ENCODE results near the gene RNASE8. TPM values are rescaled to one million over a fixed set of nuclear protein-coding genes. Genes with fewer than 3 reads are reported as not detected.

The RNASE8 gene
- total RNA-seq, 1 donor from 2014 or later, result not detected

DNA sequence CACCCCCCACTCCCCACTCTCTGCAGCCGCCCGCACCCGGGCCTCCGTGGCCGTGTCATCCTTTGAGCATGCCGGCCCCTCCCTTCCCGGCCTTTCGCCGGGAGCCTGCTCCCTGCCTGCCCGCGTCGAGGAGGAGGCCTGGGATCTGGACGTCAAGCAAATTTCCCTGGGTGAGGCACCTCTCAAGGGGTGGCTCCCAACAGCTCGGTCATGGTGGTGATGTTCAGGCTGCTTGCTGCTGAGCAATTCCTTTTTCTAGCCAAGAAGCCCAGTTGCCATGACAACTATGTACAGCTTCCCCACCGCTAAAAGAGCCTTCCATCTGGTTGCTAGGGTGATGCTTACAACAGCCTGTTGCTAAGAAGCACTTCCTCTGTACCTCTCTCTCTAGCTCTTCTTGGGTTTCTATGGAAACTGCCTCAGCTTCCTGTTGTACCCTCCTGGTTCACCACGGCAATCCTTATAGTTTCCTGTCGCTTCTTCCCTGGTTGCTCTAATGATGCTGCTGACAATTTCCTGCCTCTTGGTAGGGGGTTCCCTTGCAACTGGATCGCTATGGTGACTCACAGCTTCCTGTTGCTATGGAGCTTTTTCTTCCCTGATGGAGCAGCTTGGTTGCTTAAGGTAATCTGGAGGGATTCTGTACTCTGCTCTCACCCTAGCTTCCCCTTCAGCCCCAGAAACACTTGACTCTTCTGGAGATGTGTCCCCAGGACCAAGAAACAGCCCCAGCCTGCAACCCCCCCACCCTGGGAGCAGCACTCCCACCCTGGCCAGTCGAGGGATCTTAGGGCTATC lies 29.9 kb downstream of the RNASE8 start:
- no peak overlapping the region for H3K4me3 Mint-ChIP-seq (ENCODE audit: unreplicated experiment)
- H3K27me3 Mint-ChIP-seq (ENCODE audit: unreplicated experiment), result no peaks in the 10 kb centered on the region
- no peaks in the 10 kb centered on the region for H3K9me3 Mint-ChIP-seq (ENCODE audit: unreplicated experiment)
- peaks cover 42% of the 10 kb centered on the region for H3K36me3 Mint-ChIP-seq (ENCODE audit: unreplicated experiment)
- peak overlapping the region; percentile 90 for H3K27ac Mint-ChIP-seq (ENCODE audit: unreplicated experiment)
- DNase-seq (ENCODE audit: extremely low spot score, unreplicated experiment), result no peak
- H3K4me1 Mint-ChIP-seq (ENCODE audit: unreplicated experiment), result peaks cover 17% of the 10 kb centered on the region
- TF ChIP-seq, protein P1, sequence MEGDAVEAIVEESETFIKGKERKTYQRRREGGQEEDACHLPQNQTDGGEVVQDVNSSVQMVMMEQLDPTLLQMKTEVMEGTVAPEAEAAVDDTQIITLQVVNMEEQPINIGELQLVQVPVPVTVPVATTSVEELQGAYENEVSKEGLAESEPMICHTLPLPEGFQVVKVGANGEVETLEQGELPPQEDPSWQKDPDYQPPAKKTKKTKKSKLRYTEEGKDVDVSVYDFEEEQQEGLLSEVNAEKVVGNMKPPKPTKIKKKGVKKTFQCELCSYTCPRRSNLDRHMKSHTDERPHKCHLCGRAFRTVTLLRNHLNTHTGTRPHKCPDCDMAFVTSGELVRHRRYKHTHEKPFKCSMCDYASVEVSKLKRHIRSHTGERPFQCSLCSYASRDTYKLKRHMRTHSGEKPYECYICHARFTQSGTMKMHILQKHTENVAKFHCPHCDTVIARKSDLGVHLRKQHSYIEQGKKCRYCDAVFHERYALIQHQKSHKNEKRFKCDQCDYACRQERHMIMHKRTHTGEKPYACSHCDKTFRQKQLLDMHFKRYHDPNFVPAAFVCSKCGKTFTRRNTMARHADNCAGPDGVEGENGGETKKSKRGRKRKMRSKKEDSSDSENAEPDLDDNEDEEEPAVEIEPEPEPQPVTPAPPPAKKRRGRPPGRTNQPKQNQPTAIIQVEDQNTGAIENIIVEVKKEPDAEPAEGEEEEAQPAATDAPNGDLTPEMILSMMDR (IDR thresholded peaks at IDR 0.05), result no peak

DNA sequence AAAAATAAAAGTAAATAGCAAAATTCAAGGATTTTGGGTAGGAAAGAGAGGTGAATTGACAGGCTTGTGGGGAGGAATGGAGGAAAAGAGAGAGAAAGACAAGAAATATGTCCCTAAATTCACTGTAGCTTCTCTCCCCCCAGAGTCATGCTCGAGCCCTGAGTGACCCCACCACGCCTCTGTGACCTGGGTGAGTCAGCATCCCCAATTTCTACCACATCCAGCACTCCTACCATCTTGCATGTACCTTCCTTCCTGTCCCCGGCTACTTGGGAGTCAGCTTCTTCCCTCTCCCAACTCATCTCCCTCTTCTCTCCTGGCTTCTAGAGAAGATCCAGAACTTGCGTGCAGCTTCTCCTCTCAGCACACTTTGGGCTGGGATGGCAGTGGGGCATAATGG lies 31.1 kb downstream of the RNASE8 start:
- no peak for DNase-seq (ENCODE audit: extremely low spot score, unreplicated experiment)
- H3K27ac Mint-ChIP-seq (ENCODE audit: unreplicated experiment), result peak overlapping the region; percentile 90
- peaks cover 24% of the 10 kb centered on the region for H3K4me1 Mint-ChIP-seq (ENCODE audit: unreplicated experiment)
- TF ChIP-seq, protein P1 (IDR thresholded peaks at IDR 0.05), result no peak
- H3K27me3 Mint-ChIP-seq (ENCODE audit: unreplicated experiment), result no peaks in the 10 kb centered on the region
- peaks cover 38% of the 10 kb centered on the region for H3K36me3 Mint-ChIP-seq (ENCODE audit: unreplicated experiment)
- H3K4me3 Mint-ChIP-seq (ENCODE audit: unreplicated experiment), result no peak overlapping the region
- H3K9me3 Mint-ChIP-seq (ENCODE audit: unreplicated experiment), result no peaks in the 10 kb centered on the region

DNA sequence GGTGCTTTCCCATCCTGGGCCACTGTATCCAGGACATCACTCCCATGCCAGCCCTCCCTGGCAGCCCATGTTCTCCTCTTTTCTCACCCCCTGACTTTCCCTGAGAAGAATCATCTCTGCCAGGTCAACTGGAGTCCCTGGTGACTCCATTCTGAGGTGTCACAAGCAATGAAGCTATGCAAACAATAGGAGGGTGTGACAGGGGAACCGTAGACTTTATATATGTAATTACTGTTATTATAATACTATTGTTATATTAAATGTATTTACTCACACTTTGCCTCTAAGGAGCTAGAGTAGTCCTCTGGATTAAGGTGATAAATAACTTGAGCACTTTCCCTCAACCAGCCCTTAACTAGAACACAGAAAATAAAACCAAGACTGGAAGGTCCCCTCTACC lies 31.6 kb downstream of the RNASE8 start:
- peaks cover 30% of the 10 kb centered on the region for H3K4me1 Mint-ChIP-seq (ENCODE audit: unreplicated experiment)
- TF ChIP-seq, protein P1 (IDR thresholded peaks at IDR 0.05), result no peak
- peaks cover 34% of the 10 kb centered on the region for H3K36me3 Mint-ChIP-seq (ENCODE audit: unreplicated experiment)
- H3K27ac Mint-ChIP-seq (ENCODE audit: unreplicated experiment), result peak overlapping the region; percentile 90
- no peak for DNase-seq (ENCODE audit: extremely low spot score, unreplicated experiment)
- H3K9me3 Mint-ChIP-seq (ENCODE audit: unreplicated experiment), result no peaks in the 10 kb centered on the region
- H3K27me3 Mint-ChIP-seq (ENCODE audit: unreplicated experiment), result no peaks in the 10 kb centered on the region
- no peak overlapping the region for H3K4me3 Mint-ChIP-seq (ENCODE audit: unreplicated experiment)

DNA sequence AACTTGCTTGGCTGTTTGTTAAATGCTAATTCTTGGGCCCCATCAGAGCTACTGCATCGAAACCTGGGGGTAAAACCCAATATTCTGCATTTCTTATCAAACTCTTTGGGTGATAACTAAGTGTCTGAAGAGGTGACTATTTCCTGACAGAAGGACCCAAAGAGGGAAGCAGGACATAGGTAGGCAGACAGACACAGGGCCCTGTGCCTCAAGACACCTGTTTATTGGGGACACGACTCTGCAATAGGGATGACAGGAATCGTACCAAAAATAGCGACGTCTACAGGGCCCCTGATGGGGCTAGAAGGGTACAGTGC lies 32.2 kb downstream of the RNASE8 start:
- Mint-ChIP-seq H3K36me3 (ENCODE audit: unreplicated experiment) (peaks cover 29% of the 10 kb centered on the region), H3K9me3 (ENCODE audit: unreplicated experiment) (no peaks in the 10 kb centered on the region)

More for the DNA sequence above, 32.2 kb downstream of the RNASE8 start:
- Mint-ChIP-seq H3K27ac (ENCODE audit: unreplicated experiment) (no peak overlapping the region), H3K4me1 (ENCODE audit: unreplicated experiment) (peaks cover 31% of the 10 kb centered on the region), H3K4me3 (ENCODE audit: unreplicated experiment) (no peak overlapping the region), H3K27me3 (ENCODE audit: unreplicated experiment) (no peaks in the 10 kb centered on the region)
- DNase-seq (ENCODE audit: extremely low spot score, unreplicated experiment), result no peak
- TF ChIP-seq, protein P1 (IDR thresholded peaks at IDR 0.05), result no peak

Data from osteocyte (in vitro differentiated cells).